Body of pancreas (tissue), 4 donors: ENCODE measurements around the gene NMT2. TPM values are rescaled to one million over a fixed set of nuclear protein-coding genes. Genes with fewer than 3 reads are reported as not detected.

Source experiments
- ATAC-seq: fragments of 150-250 bp; one replicate; pipeline ENCODE4 v1.9.1; 2016
- DNase-seq, 4 donors: peaks; one replicate each; pipeline ENCODE4 v3.0.0-alpha.2; 2019
- H3K27ac ChIP-seq, 4 donors: fragments of 200-600 bp; sonication (generic); 1 replicate in 3 of 4; 2 replicates in 1 of 4; pipeline versions ENCODE4 v1.5.1 to v1.6.1; 2016 to 2019; ENCODE audit warnings: mild to moderate bottlenecking in 1 of 4, mixed read lengths in 1 of 4, moderate library complexity in 1 of 4
- H3K27me3 ChIP-seq, 2 donors: fragments of 200-600 bp; sonication (generic); one replicate each; pipeline ENCODE4 v1.6.0; 2016; ENCODE audit warnings: mild to moderate bottlenecking in 1 of 2
- H3K36me3 ChIP-seq, 2 donors: fragments of 200-600 bp; sonication (generic); replicated peaks in 1 of 2; 2 replicates each; pipeline ENCODE4 v1.5.1; 2016; ENCODE audit warnings: low read depth in 2 of 2; ENCODE audit not compliant: insufficient read depth in 1 of 2
- H3K4me1 ChIP-seq: fragments of 200-600 bp; sonication (generic); one replicate; pipeline ENCODE4 v1.6.0; 2016
- H3K4me3 ChIP-seq, 2 donors: fragments of 200-600 bp; sonication (generic); 1 replicate in 1 of 2; 2 replicates in 1 of 2; pipeline ENCODE4 v1.5.1; 2016 to 2019
- H3K9me3 ChIP-seq, 3 donors: fragments of 200-600 bp; sonication (generic); 1 replicate in 2 of 3; 2 replicates in 1 of 3; pipeline ENCODE4 v1.5.1; 2016
- POLR2A ChIP-seq, 3 donors: fragments of 450-650 bp; IDR thresholded peaks; one replicate each; pipeline ENCODE4 v1.6.1; 2016; ENCODE audit warnings: antibody characterized with exemption in 3 of 3, mild to moderate bottlenecking in 2 of 3
- WGBS, 2 donors: methylation state at CpG; one replicate each; pipeline ENCODE4 v1.1.5; 2017; 5-methylcytosine and 5-hydroxymethylcytosine counted together
- intact Hi-C: fragments of 100-400 bp; cut with DNase I; formaldehyde crosslinking; loops from one replicate; pipeline ENCODE4 v1.15.1; 2023
- total RNA-seq, 2 donors: library from RNA; depleted of rRNA; stranded (reverse); fragments of >200 nt; gene quantifications; one replicate each; pipeline ENCODE4 v1.1.0, GENCODE V29; 2016
- TF ChIP-seq, protein P1 (sequence below), 7 experiments: fragments of 450-650 bp in 4 of 7; fragments of 200-600 bp in 3 of 7; sonication (generic) in 3 of 7; IDR thresholded peaks; one replicate each; pipeline ENCODE4 v1.5.1; 2016 to 2019; ENCODE audit warnings: antibody characterized with exemption in 7 of 7

Gene NMT2
- 10 to 100 TPM in 1 of 2 donors, 1 to 10 TPM in 1; 9.9 to 16.9 TPM for total RNA-seq

DNA sequence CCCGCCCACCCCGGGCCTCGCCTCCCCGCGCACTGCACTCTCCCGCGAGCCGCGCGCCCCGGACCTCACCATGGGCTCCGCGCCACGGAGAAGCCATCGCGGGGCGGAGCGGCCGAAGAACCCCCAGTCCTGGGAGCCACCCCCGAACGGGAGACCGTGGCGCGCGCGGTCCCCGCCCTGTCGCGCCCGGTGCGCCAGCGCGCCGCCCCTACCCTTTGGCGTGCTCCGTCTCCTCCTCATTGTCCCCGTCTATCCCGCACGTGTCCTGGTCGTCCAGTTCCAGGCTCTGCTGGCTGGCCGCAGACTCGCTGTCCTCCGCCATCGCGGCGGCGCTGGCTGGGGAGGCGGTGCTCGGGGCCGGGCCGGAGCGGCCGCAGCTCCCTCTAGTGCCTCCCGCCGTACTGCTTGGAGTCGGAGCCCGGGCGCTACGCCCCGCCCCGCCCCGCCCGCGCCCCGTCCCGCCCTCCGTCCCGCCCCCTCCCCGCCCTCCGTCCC lies at the start of gene NMT2:
Gene NMT2, minus strand, starts transcription at position 403 of the 495 bp plus-strand sequence. Its CDS starts 81 bp downstream, at position 322.
- no peaks in the 10 kb centered on the region for H3K36me3 ChIP-seq
- intact Hi-C loops, result no loop called here
- WGBS, 2 donors, result 0% methylated on average over 14 to 36 of the region's 70 CpGs
- DNase-seq (peak in 1 of 4 donors; percentile 89), ATAC-seq (peak; percentile 83)
- H3K4me1 ChIP-seq, result peaks cover 37% of the 10 kb centered on the region
- peak within 1 kb of the TSS; percentile 70 to 93 (median 86) for H3K27ac ChIP-seq
- H3K4me3 ChIP-seq, result peak within 1 kb of the TSS; percentile 51 to 95
- H3K27me3 ChIP-seq, result no peaks in the 10 kb centered on the region
- peak; percentile 81 to 88 (median 87) for TF ChIP-seq POLR2A (IDR thresholded peaks at IDR 0.05)
- TF ChIP-seq, protein P1, sequence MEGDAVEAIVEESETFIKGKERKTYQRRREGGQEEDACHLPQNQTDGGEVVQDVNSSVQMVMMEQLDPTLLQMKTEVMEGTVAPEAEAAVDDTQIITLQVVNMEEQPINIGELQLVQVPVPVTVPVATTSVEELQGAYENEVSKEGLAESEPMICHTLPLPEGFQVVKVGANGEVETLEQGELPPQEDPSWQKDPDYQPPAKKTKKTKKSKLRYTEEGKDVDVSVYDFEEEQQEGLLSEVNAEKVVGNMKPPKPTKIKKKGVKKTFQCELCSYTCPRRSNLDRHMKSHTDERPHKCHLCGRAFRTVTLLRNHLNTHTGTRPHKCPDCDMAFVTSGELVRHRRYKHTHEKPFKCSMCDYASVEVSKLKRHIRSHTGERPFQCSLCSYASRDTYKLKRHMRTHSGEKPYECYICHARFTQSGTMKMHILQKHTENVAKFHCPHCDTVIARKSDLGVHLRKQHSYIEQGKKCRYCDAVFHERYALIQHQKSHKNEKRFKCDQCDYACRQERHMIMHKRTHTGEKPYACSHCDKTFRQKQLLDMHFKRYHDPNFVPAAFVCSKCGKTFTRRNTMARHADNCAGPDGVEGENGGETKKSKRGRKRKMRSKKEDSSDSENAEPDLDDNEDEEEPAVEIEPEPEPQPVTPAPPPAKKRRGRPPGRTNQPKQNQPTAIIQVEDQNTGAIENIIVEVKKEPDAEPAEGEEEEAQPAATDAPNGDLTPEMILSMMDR (IDR thresholded peaks at IDR 0.05), result peak in 6 of 7 experiments; percentile 23 to 63 (median 51)
- no peaks in the 10 kb centered on the region for H3K9me3 ChIP-seq

DNA sequence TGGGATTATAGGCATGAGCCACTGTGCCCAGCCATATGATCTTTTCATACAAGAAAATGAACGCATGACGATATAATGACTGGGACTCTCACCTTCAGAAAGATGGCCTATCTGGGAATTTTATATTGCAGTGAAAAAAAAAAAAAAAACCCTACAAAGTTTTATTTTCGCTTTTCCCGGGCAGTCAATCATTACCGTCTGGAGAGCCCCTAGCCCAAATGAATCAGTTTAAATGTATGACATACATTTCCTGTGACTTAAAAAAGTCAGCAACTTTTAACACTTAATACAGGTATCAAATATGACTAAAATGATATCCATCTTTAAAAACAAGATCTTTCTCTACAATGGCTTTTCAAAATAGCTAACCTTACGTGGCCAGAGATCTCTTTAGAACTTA lies 48.2 kb upstream of the NMT2 start:
- H3K36me3 ChIP-seq, result peaks cover 0 to 8% of the 10 kb centered on the region in 2 donors
- WGBS, 2 donors, result 92 to 98% methylated on average over 6 of the region's 6 CpGs
- H3K27ac ChIP-seq, result no peak overlapping the region
- H3K9me3 ChIP-seq, result no peaks in the 10 kb centered on the region
- no peaks in the 10 kb centered on the region for H3K27me3 ChIP-seq
- ATAC-seq (no peak), DNase-seq (no peak)
- no peak for TF ChIP-seq POLR2A (IDR thresholded peaks at IDR 0.05)
- TF ChIP-seq, protein P1 (IDR thresholded peaks at IDR 0.05), result no peak
- H3K4me3 ChIP-seq, result no peak overlapping the region
- intact Hi-C loops, result no loop called here
- H3K4me1 ChIP-seq, result no peaks in the 10 kb centered on the region

DNA sequence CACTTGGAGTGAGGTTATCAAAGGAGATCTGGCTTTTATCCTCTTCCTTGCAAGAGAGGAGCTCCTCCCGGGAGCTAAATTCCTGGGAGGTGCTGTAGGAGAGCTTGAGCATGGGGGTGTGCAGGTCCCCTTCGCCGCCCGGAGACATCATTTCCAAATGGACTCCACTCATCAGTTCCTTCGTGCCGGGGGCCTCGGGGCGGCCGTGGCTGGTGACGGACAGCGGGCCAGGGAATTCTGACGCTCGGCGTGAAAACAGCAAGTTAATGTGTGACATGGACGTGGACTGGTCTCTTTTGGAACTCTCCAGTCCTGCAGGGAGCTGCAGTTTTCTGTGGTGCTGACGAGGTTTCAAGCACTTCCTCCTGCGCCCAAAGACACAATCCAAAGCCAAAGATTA lies 45.7 kb upstream of the NMT2 start:
- WGBS, 2 donors, result 92% methylated on average over 17 of the region's 17 CpGs
- Histone ChIP-seq H3K27ac (no peak overlapping the region), H3K27me3 (no peaks in the 10 kb centered on the region), H3K4me1 (peaks cover 11% of the 10 kb centered on the region), H3K4me3 (no peak overlapping the region), H3K36me3 (peaks cover 0 to 3% of the 10 kb centered on the region in 2 donors), H3K9me3 (no peaks in the 10 kb centered on the region)
- no peak for TF ChIP-seq POLR2A (IDR thresholded peaks at IDR 0.05)
- TF ChIP-seq, protein P1 (IDR thresholded peaks at IDR 0.05), result no peak
- ATAC-seq, result no peak
- intact Hi-C loops, result loop anchor here (5.0 kb wide), 1 partner anchor 158 kb away; the partner anchor contains the start of gene FAM171A1
- no peak for DNase-seq

DNA sequence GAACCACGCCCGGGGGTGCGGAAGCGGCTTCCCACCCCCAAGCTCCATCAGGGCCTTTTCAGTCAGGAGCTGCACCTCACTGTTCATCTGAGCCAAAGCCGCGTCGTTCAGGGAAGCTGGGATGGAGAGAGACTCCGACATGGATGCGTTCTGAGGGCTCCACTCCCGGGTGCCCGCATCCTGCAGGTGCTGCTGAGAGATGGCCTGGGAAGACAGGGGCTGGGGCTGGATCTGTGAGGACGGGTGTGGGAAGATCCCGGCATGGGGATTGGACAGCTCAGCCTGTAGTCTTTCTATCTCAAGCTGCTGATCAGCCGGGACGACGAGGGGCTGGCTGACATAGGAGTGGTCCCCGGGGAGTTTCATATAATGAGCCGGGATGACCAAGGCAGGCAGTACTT lies 45.0 kb upstream of the NMT2 start:
- intact Hi-C loops, result loop anchor here (5.0 kb wide), 1 partner anchor 159 kb away; the partner anchor contains the start of gene FAM171A1
- ATAC-seq, result no peak
- no peak overlapping the region for H3K27ac ChIP-seq
- no peak for DNase-seq
- 93 to 98% methylated on average over 13 to 18 of the region's 18 CpGs for WGBS, 2 donors
- no peaks in the 10 kb centered on the region for H3K9me3 ChIP-seq
- H3K36me3 ChIP-seq, result peaks cover 0 to 3% of the 10 kb centered on the region in 2 donors
- no peak overlapping the region for H3K4me3 ChIP-seq
- no peaks in the 10 kb centered on the region for H3K27me3 ChIP-seq
- TF ChIP-seq POLR2A (IDR thresholded peaks at IDR 0.05), result no peak
- TF ChIP-seq, protein P1 (IDR thresholded peaks at IDR 0.05), result no peak
- H3K4me1 ChIP-seq, result peaks cover 11% of the 10 kb centered on the region
